ENCODE measurements around the gene EXOSC1. TPM values are rescaled to one million over a fixed set of nuclear protein-coding genes. Genes with fewer than 3 reads are reported as not detected.
A peak's percentile ranks its signal among the peaks of the same experiment; 100 is the strongest.

EXOSC1 gene
- total RNA-seq, 1 donor from 2014 or later = 31.0 TPM

DNA sequence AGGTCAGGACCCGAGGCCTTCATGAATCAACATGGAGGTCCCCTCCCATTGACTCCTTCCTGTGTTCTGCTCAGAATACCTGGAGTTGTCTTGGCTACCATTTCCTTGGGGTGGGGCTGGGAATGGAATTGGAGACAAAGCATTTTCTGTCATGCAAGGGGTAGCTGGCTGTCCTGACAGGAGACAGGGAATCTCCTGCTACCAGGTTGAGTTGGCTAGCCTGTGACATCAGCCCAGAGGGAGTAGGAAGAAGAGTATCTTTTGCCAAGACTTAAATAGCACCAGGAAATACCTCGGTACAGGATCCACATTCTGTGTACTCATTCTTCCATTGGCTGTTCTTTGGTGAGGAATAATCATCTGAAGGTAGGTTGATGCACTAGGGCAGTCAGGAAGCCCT, 5.0 kb upstream of the EXOSC1 start:
- Histone ChIP-seq H3K36me3 (peaks cover 40% of the 10 kb centered on the region), H3K27me3 (ENCODE audit: low read depth) (no peaks in the 10 kb centered on the region), H3K9me3 (no peaks in the 10 kb centered on the region), H3K4me3 (no peak overlapping the region), H3K4me1 (peaks cover 77% of the 10 kb centered on the region), H3K27ac (peak overlapping the region; percentile 25)
- no peak for TF ChIP-seq CTCF (IDR thresholded peaks at IDR 0.05)
- intact Hi-C loops (cut with DNase I) = no loop called here
- DNase-seq (no peak), ATAC-seq (no peak)

GRCh38 chr10:97445357-97445721, 467 bp downstream of the EXOSC1 start:
- Histone ChIP-seq H3K9me3 (no peaks in the 10 kb centered on the region), H3K36me3 (peaks cover 25% of the 10 kb centered on the region), H3K27ac (peak overlapping the region; percentile 78), H3K4me3 (peak overlapping the region; percentile 93), H3K4me1 (peaks cover 48% of the 10 kb centered on the region), H3K27me3 (ENCODE audit: low read depth) (no peaks in the 10 kb centered on the region)
- no peak for TF ChIP-seq CTCF (IDR thresholded peaks at IDR 0.05)
- ATAC-seq = no peak
- no peak for DNase-seq
- intact Hi-C loops (cut with DNase I) = no loop called here

DNA sequence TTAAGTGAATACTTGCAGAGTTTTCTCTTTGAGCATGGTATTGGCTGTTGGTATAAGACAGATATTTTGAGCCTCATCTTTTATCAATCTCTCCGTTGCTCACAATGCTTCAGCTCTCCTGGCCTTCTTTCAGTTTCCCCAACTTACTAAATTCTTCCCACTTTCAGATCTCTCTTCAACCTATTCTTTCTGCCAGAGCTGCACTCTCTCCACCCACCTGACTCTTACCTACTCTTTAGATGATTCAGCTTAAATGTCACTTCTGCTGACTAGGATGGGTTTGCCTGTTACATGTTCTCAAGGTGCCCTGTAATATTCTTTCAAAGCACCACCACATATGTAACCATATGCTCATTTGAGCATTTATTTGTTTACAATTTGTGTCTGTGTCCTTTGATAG, 1.6 kb downstream of the EXOSC1 start:
- Histone ChIP-seq H3K27me3 (ENCODE audit: low read depth) (no peaks in the 10 kb centered on the region), H3K4me3 (no peak overlapping the region), H3K36me3 (peaks cover 36% of the 10 kb centered on the region), H3K4me1 (peaks cover 40% of the 10 kb centered on the region), H3K27ac (no peak overlapping the region), H3K9me3 (no peaks in the 10 kb centered on the region)
- intact Hi-C loops (cut with DNase I) = no loop called here
- TF ChIP-seq CTCF (IDR thresholded peaks at IDR 0.05) = no peak
- DNase-seq (no peak), ATAC-seq (no peak)

GRCh38 chr10:97442277-97442676, 3.5 kb downstream of the EXOSC1 start:
- Histone ChIP-seq H3K4me3 (no peak overlapping the region), H3K9me3 (no peaks in the 10 kb centered on the region), H3K27me3 (ENCODE audit: low read depth) (no peaks in the 10 kb centered on the region), H3K36me3 (peaks cover 55% of the 10 kb centered on the region), H3K27ac (no peak overlapping the region), H3K4me1 (peaks cover 21% of the 10 kb centered on the region)
- intact Hi-C loops (cut with DNase I) = no loop called here
- ATAC-seq = no peak
- DNase-seq = no peak
- TF ChIP-seq CTCF (IDR thresholded peaks at IDR 0.05) = no peak

GRCh38 chr10:97435211-97435610, 10.6 kb downstream of the EXOSC1 start:
- Histone ChIP-seq H3K4me3 (no peak overlapping the region), H3K27me3 (ENCODE audit: low read depth) (no peaks in the 10 kb centered on the region), H3K36me3 (peaks cover 92% of the 10 kb centered on the region), H3K9me3 (no peaks in the 10 kb centered on the region), H3K4me1 (no peaks in the 10 kb centered on the region), H3K27ac (no peak overlapping the region)
- intact Hi-C loops (cut with DNase I) = no loop called here
- no peak for TF ChIP-seq CTCF (IDR thresholded peaks at IDR 0.05)
- ATAC-seq (no peak), DNase-seq (no peak)

DNA sequence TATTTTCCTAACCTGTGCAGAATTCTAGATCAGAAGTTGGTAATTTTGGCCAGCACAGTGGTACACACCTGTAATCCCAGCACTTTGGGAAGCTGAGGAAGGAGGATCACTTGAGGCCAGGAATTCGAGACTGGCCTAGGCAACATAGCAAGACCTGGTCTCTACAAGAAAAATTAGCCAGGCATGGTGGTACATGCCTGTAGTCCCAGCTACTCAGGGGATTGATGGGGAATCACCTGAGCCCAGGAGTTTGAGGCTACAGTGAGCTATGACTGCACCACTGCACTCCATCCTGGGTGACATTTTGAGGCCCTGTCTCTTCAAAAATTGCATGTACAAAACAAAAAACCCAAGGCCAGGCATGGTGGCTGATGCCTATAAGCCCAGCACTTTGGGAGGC, 11.2 kb downstream of the EXOSC1 start:
- Histone ChIP-seq H3K27me3 (ENCODE audit: low read depth) (no peaks in the 10 kb centered on the region), H3K27ac (no peak overlapping the region), H3K4me3 (no peak overlapping the region), H3K4me1 (no peaks in the 10 kb centered on the region), H3K9me3 (no peaks in the 10 kb centered on the region), H3K36me3 (peaks cover 92% of the 10 kb centered on the region)
- no peak for TF ChIP-seq CTCF (IDR thresholded peaks at IDR 0.05)
- DNase-seq (no peak), ATAC-seq (no peak)
- intact Hi-C loops (cut with DNase I) = no loop called here
